Body of pancreas (tissue), 4 donors: ENCODE data around the gene AFP. TPM values are rescaled to one million over a fixed set of nuclear protein-coding genes. Genes with fewer than 3 reads are reported as not detected.

Experiments
- ATAC-seq: fragments of 150-250 bp; one replicate; pipeline ENCODE4 v1.9.1; 2016
- DNase-seq, 4 donors: peaks; one replicate each; pipeline ENCODE4 v3.0.0-alpha.2; 2019
- H3K27ac ChIP-seq, 4 donors: fragments of 200-600 bp; sonication (generic); 1 replicate in 3 of 4; 2 replicates in 1 of 4; pipeline versions ENCODE4 v1.5.1 to v1.6.1; 2016 to 2019; ENCODE audit warnings: mild to moderate bottlenecking in 1 of 4, mixed read lengths in 1 of 4, moderate library complexity in 1 of 4
- H3K27me3 ChIP-seq, 2 donors: fragments of 200-600 bp; sonication (generic); one replicate each; pipeline ENCODE4 v1.6.0; 2016; ENCODE audit warnings: mild to moderate bottlenecking in 1 of 2
- H3K36me3 ChIP-seq, 2 donors: fragments of 200-600 bp; sonication (generic); replicated peaks in 1 of 2; 2 replicates each; pipeline ENCODE4 v1.5.1; 2016; ENCODE audit warnings: low read depth in 2 of 2; ENCODE audit not compliant: insufficient read depth in 1 of 2
- H3K4me1 ChIP-seq: fragments of 200-600 bp; sonication (generic); one replicate; pipeline ENCODE4 v1.6.0; 2016
- H3K4me3 ChIP-seq, 2 donors: fragments of 200-600 bp; sonication (generic); 1 replicate in 1 of 2; 2 replicates in 1 of 2; pipeline ENCODE4 v1.5.1; 2016 to 2019
- H3K9me3 ChIP-seq, 3 donors: fragments of 200-600 bp; sonication (generic); 1 replicate in 2 of 3; 2 replicates in 1 of 3; pipeline ENCODE4 v1.5.1; 2016
- POLR2A ChIP-seq, 3 donors: fragments of 450-650 bp; IDR thresholded peaks; one replicate each; pipeline ENCODE4 v1.6.1; 2016; ENCODE audit warnings: antibody characterized with exemption in 3 of 3, mild to moderate bottlenecking in 2 of 3
- WGBS, 2 donors: methylation state at CpG; one replicate each; pipeline ENCODE4 v1.1.5; 2017; 5-methylcytosine and 5-hydroxymethylcytosine counted together
- intact Hi-C: fragments of 100-400 bp; cut with DNase I; formaldehyde crosslinking; loops from one replicate; pipeline ENCODE4 v1.15.1; 2023
- total RNA-seq, 2 donors: library from RNA; depleted of rRNA; stranded (reverse); fragments of >200 nt; gene quantifications; one replicate each; pipeline ENCODE4 v1.1.0, GENCODE V29; 2016
- TF ChIP-seq, protein P1 (sequence below), 7 experiments: fragments of 450-650 bp in 4 of 7; fragments of 200-600 bp in 3 of 7; sonication (generic) in 3 of 7; IDR thresholded peaks; one replicate each; pipeline ENCODE4 v1.5.1; 2016 to 2019; ENCODE audit warnings: antibody characterized with exemption in 7 of 7

The AFP gene
- total RNA-seq, 2 donors from 2014 or later: not detected

DNA sequence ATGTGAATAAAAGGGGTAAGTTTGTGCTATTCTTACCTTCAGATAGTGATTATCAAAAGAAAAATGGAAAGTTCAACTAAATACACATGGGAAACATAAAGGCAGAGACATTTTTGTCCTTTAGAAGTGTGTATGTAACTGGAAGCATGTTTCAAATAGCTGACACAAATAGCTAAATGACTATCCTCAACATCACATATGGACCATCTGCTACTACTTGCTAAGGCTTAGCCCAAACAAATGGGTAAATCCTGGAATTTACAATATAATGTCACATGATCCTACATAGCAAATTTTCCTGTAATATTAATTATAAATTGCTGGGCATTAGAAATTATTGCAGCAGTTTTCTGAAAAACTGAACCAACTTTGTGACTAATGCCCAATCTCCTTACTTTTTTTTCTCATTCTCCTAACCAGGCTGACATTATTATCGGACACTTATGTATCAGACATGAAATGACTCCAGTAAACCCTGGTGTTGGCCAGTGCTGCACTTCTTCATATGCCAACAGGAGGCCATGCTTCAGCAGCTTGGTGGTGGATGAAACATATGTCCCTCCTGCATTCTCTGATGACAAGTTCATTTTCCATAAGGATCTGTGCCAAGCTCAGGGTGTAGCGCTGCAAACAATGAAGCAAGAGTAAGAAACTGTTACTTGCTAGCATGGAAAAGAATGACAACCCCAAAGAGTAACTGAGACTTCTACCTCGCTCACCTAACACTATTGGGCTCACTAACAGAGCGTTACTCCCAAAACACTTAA, 16.1 kb downstream of the AFP start:
- TF ChIP-seq, protein P1, sequence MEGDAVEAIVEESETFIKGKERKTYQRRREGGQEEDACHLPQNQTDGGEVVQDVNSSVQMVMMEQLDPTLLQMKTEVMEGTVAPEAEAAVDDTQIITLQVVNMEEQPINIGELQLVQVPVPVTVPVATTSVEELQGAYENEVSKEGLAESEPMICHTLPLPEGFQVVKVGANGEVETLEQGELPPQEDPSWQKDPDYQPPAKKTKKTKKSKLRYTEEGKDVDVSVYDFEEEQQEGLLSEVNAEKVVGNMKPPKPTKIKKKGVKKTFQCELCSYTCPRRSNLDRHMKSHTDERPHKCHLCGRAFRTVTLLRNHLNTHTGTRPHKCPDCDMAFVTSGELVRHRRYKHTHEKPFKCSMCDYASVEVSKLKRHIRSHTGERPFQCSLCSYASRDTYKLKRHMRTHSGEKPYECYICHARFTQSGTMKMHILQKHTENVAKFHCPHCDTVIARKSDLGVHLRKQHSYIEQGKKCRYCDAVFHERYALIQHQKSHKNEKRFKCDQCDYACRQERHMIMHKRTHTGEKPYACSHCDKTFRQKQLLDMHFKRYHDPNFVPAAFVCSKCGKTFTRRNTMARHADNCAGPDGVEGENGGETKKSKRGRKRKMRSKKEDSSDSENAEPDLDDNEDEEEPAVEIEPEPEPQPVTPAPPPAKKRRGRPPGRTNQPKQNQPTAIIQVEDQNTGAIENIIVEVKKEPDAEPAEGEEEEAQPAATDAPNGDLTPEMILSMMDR (IDR thresholded peaks at IDR 0.05): no peak
- no peak for TF ChIP-seq POLR2A (IDR thresholded peaks at IDR 0.05)
- peak overlapping the region in 1 of 4 donors; percentile 1 for H3K27ac ChIP-seq
- H3K36me3 ChIP-seq: no peaks in the 10 kb centered on the region
- peaks cover 18% of the 10 kb centered on the region for H3K4me1 ChIP-seq
- no peak overlapping the region for H3K4me3 ChIP-seq
- H3K27me3 ChIP-seq: no peaks in the 10 kb centered on the region
- ATAC-seq (no peak), DNase-seq (no peak)
- 86 to 99% methylated on average over 4 of the region's 4 CpGs for WGBS, 2 donors
- intact Hi-C loops: no loop called here
- H3K9me3 ChIP-seq: no peaks in the 10 kb centered on the region

DNA sequence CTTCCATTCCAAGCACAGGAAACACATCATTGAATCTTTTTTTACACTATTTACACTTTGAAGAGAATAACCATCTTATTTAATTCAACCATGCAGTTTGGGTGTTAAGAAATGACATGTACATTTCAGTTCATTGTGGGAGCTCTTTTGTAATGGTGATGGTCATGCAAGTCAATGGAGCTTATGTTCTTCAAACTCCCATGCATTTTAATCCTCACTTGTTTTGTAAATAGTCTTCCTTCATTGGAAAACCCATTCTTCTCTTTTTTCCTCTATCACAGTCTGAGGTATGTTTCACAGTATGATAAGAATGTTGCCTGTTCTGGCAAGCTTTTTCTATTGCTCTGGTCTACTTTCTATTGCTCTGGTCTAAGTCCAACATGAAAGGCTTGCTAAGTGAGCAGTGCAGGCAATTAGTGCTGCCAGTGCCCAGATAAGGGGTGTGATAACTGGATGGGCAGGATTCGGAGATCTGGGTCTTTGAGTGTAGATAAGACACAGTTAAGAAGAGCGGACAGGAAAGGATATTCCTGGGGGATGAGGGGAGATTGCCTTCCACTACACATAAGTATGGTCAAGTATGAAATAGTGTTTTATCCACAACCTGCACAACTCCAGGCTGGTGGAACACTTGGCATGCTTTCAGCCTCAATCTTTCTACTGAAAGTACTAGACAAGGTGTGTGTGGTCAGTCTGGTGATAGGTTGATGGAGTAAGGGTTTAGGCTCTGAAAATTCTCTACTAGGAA, 17.1 kb downstream of the AFP start:
- TF ChIP-seq, protein P1 (IDR thresholded peaks at IDR 0.05): no peak
- TF ChIP-seq POLR2A (IDR thresholded peaks at IDR 0.05): no peak
- DNase-seq (no peak), ATAC-seq (peak; percentile 63)
- Histone ChIP-seq H3K36me3 (no peaks in the 10 kb centered on the region), H3K9me3 (no peaks in the 10 kb centered on the region), H3K4me1 (peaks cover 18% of the 10 kb centered on the region), H3K4me3 (no peak overlapping the region), H3K27ac (peak overlapping the region; percentile 18 to 42 (median 26)), H3K27me3 (no peaks in the 10 kb centered on the region)
- intact Hi-C loops: no loop called here
- 20 to 27% methylated on average over 2 of the region's 2 CpGs for WGBS, 2 donors

DNA sequence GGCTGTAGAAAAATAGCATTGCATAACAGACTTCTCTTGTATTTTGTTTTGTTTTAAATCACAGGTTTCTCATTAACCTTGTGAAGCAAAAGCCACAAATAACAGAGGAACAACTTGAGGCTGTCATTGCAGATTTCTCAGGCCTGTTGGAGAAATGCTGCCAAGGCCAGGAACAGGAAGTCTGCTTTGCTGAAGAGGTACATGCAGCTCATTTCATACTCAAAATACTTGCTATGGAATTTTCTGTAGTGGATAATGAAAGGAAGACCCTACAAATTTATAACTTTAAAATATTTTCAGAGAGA, 17.6 kb downstream of the AFP start:
- DNase-seq: peak in 2 of 4 donors; percentile 13 to 22
- TF ChIP-seq, protein P1 (IDR thresholded peaks at IDR 0.05): no peak
- TF ChIP-seq POLR2A (IDR thresholded peaks at IDR 0.05): no peak

DNA sequence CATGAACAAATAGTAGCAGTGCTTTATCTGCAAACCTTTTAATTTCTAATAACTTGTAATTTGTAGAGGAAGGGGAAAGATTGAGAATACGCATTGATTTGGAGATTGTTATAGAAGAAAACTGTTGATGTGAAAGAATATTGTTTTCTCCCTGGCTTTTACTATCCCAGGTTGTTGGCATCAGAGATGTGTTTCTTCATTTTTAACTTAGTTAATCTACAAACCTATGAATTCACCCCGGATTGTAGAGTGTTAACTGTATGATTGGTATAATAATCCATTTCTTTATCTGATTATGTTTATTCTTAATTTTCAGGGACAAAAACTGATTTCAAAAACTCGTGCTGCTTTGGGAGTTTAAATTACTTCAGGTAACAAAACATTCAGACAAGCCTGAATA, 18.9 kb downstream of the AFP start:
- Histone ChIP-seq H3K4me1 (peaks cover 18% of the 10 kb centered on the region), H3K4me3 (no peak overlapping the region), H3K27ac (no peak overlapping the region), H3K36me3 (no peaks in the 10 kb centered on the region), H3K27me3 (no peaks in the 10 kb centered on the region), H3K9me3 (no peaks in the 10 kb centered on the region)
- intact Hi-C loops: no loop called here
- WGBS, 2 donors: 43 to 49% methylated on average over 3 of the region's 3 CpGs
- ATAC-seq (no peak), DNase-seq (no peak)
- TF ChIP-seq, protein P1 (IDR thresholded peaks at IDR 0.05): no peak
- TF ChIP-seq POLR2A (IDR thresholded peaks at IDR 0.05): no peak

More for the DNA sequence above, 17.6 kb downstream of the AFP start:
- no peaks in the 10 kb centered on the region for H3K36me3 ChIP-seq
- intact Hi-C loops: no loop called here
- no peaks in the 10 kb centered on the region for H3K9me3 ChIP-seq
- H3K4me3 ChIP-seq: no peak overlapping the region
- peaks cover 18% of the 10 kb centered on the region for H3K4me1 ChIP-seq
- ATAC-seq: no peak
- no peaks in the 10 kb centered on the region for H3K27me3 ChIP-seq
- peak overlapping the region in 3 of 4 donors; percentile 21 to 42 (median 30) for H3K27ac ChIP-seq
